ENCODE data around the gene NMD3. TPM values are rescaled to one million over a fixed set of nuclear protein-coding genes. Genes with fewer than 3 reads are reported as not detected.

NMD3 gene
- total RNA-seq, 1 experiment from 2014 or later = 55.6 TPM

DNA sequence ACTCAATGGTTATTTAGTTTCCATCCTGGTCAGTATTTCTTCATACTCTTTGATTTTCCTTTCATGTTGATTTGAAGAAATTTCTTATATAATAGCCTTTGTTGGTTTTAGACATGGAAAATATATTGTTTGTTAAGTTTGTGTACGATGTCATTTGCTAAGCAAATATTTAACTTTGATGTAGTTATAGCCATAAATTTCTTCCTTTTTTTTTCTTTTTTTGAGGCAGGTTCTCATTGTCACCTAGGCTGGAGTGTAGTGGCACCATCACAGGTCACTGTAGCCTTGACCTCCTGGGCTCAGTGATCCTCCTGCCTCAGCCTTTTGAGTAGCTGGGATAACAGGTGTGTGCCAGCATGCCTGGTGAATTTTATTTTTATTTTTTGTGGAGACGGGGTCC is 51.4 kb downstream of the NMD3 start:
- H2BK20ac ChIP-seq (ENCODE audit: low read depth, low read length, poor library complexity, severe bottlenecking) = no peak overlapping the region
- Mint-ChIP-seq H3K4me3 (no peak overlapping the region), H3K27ac (no peak overlapping the region), H3K9me3 (peaks cover 12 to 19% of the 10 kb centered on the region in 2 experiments), H3K36me3 (ENCODE audit: insufficient read depth in 1 of 3, low read depth in 3 of 3) (peaks cover 17 to 27% (median 20%) of the 10 kb centered on the region in 3 experiments), H3K27me3 (ENCODE audit: low read depth) (no peaks in the 10 kb centered on the region), H3K4me1 (peaks cover 12 to 20% of the 10 kb centered on the region in 2 experiments)
- H3K18ac ChIP-seq (ENCODE audit: insufficient read length, low read depth, low read length) = no peak overlapping the region
- no peaks in the 10 kb centered on the region for H3K4me1 ChIP-seq (ENCODE audit: insufficient read depth, low read length)
- no peak overlapping the region for H3K4ac ChIP-seq (ENCODE audit: low read depth, low read length)
- no peak overlapping the region for H2AFZ ChIP-seq (ENCODE audit: low read length)
- no peak overlapping the region for H4K91ac ChIP-seq (ENCODE audit: insufficient read length, low read depth, low read length)
- no peaks in the 10 kb centered on the region for H4K20me1 ChIP-seq (ENCODE audit: control insufficient read depth, insufficient read depth, insufficient read length)
- H3K27me3 ChIP-seq (ENCODE audit: insufficient read depth, low read length) = no peaks in the 10 kb centered on the region
- no peaks in the 10 kb centered on the region for H3K9me3 ChIP-seq (ENCODE audit: control insufficient read depth, low read depth, low read length)
- H2AK5ac ChIP-seq (ENCODE audit: insufficient read length, low read length) = no peak overlapping the region
- H3K14ac ChIP-seq (ENCODE audit: insufficient read depth, low read length) = no peak overlapping the region
- H2BK12ac ChIP-seq (ENCODE audit: insufficient read length, low read depth, low read length) = no peak overlapping the region
- no peak overlapping the region for H2BK120ac ChIP-seq (ENCODE audit: low read depth, low read length, poor library complexity, severe bottlenecking)
- WGBS (ENCODE audit: extremely low coverage, insufficient read length, low lambda C conversion rate) = no CpG with 5 or more reads among the region's 2 CpGs
- no peak for DNase-seq
- no peaks in the 10 kb centered on the region for H3K23me2 ChIP-seq (ENCODE audit: insufficient read length, low read depth, low read length, poor library complexity, severe bottlenecking)
- no peak overlapping the region for H3K4me2 ChIP-seq (ENCODE audit: insufficient read depth, insufficient read length, low read length)
- H4K8ac ChIP-seq (replicated peaks; ENCODE audit: insufficient read length, low read depth, low read length) = no peak overlapping the region
- H3K79me1 ChIP-seq (ENCODE audit: insufficient read depth, low read depth, low read length, poor library complexity, severe bottlenecking) = no peaks in the 10 kb centered on the region
- H2BK15ac ChIP-seq (ENCODE audit: low read depth, low read length) = no peak overlapping the region
- TF ChIP-seq, protein P1, sequence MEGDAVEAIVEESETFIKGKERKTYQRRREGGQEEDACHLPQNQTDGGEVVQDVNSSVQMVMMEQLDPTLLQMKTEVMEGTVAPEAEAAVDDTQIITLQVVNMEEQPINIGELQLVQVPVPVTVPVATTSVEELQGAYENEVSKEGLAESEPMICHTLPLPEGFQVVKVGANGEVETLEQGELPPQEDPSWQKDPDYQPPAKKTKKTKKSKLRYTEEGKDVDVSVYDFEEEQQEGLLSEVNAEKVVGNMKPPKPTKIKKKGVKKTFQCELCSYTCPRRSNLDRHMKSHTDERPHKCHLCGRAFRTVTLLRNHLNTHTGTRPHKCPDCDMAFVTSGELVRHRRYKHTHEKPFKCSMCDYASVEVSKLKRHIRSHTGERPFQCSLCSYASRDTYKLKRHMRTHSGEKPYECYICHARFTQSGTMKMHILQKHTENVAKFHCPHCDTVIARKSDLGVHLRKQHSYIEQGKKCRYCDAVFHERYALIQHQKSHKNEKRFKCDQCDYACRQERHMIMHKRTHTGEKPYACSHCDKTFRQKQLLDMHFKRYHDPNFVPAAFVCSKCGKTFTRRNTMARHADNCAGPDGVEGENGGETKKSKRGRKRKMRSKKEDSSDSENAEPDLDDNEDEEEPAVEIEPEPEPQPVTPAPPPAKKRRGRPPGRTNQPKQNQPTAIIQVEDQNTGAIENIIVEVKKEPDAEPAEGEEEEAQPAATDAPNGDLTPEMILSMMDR (conservative IDR thresholded peaks at IDR 0.05) = no peak
- no peak overlapping the region for H3K9ac ChIP-seq (ENCODE audit: extremely low read depth, insufficient read length, low read length)
- no peak overlapping the region for H3K23ac ChIP-seq (ENCODE audit: insufficient read length, low read depth, low read length)
- no peak overlapping the region for H3K27ac ChIP-seq (ENCODE audit: insufficient read length, low read depth, low read length)
- no peaks in the 10 kb centered on the region for H3K79me2 ChIP-seq (ENCODE audit: insufficient read depth, low read length)
- no peak overlapping the region for H4K5ac ChIP-seq (ENCODE audit: insufficient read length, low read depth, low read length)
- no peak overlapping the region for H3T11ph ChIP-seq (ENCODE audit: low read length)
- no peak overlapping the region for H3K56ac ChIP-seq (ENCODE audit: insufficient read length, low read depth, low read length)
- no peak overlapping the region for H2BK5ac ChIP-seq (ENCODE audit: insufficient read length, low read length)
